Neural progenitor cell (in vitro differentiated cells): ENCODE data around the gene MATN1. TPM values are rescaled to one million over a fixed set of nuclear protein-coding genes. Genes with fewer than 3 reads are reported as not detected.

ENCODE experiments used
- DNase-seq: peaks from one replicate; pipeline ENCODE4 v3.0.0-alpha.2; 2016; ENCODE audit warnings: low spot score
- H2AFZ ChIP-seq: fragments of 200-600 bp; sonication (generic); replicated peaks from 2 replicates; pipeline ENCODE4 v1.6.1; 2016; ENCODE audit warnings: antibody characterized with exemption
- H3F3A ChIP-seq: fragments of 200-600 bp; sonication (generic); 2 replicates; pipeline ENCODE4 v1.6.1; 2016; ENCODE audit warnings: antibody characterized with exemption, low read depth
- H3K27ac ChIP-seq: fragments of 200-600 bp; sonication (generic); 2 replicates; pipeline ENCODE4 v1.5.1; 2016; ENCODE audit warnings: mild to moderate bottlenecking
- H3K27me3 ChIP-seq: fragments of 200-600 bp; sonication (generic); 2 replicates; pipeline ENCODE4 v1.6.1; 2016; ENCODE audit warnings: mild to moderate bottlenecking, moderate library complexity
- H3K36me3 ChIP-seq: fragments of 200-600 bp; sonication (generic); 2 replicates; pipeline ENCODE4 v1.5.1; 2016
- H3K4me1 ChIP-seq: fragments of 200-600 bp; sonication (generic); 2 replicates; pipeline ENCODE4 v1.6.1; 2016; ENCODE audit warnings: mixed run types
- H3K4me2 ChIP-seq: fragments of 200-600 bp; sonication (generic); 2 replicates; pipeline ENCODE4 v1.6.1; 2016
- H3K4me3 ChIP-seq: fragments of 200-600 bp; sonication (generic); 2 replicates; pipeline ENCODE4 v1.5.1; 2016
- H3K79me2 ChIP-seq: fragments of 200-600 bp; sonication (generic); 2 replicates; pipeline ENCODE4 v1.6.1; 2016; ENCODE audit warnings: low read depth
- H3K9ac ChIP-seq: fragments of 200-600 bp; sonication (generic); 2 replicates; pipeline ENCODE4 v1.6.1; 2016
- H3K9me3 ChIP-seq: fragments of 200-600 bp; sonication (generic); 2 replicates; pipeline ENCODE4 v1.5.1; 2016; ENCODE audit warnings: low read depth
- H4K20me1 ChIP-seq: fragments of 200-600 bp; sonication (generic); 2 replicates; pipeline ENCODE4 v1.6.1; 2016; ENCODE audit warnings: low read depth
- H3K27ac Mint-ChIP-seq: 3 replicates; pipeline ENCODE4 v1.8.0; 2021; ENCODE audit warnings: mixed read lengths
- H3K27me3 Mint-ChIP-seq: 2 replicates; pipeline ENCODE4 v1.8.0; 2022; ENCODE audit warnings: low read depth, mild to moderate bottlenecking, inconsistent platforms, moderate library complexity, mixed read lengths; ENCODE audit not compliant: insufficient read depth
- H3K36me3 Mint-ChIP-seq: 3 replicates; pipeline ENCODE4 v1.8.0; 2021; ENCODE audit warnings: mixed read lengths
- H3K4me1 Mint-ChIP-seq: 3 replicates; pipeline ENCODE4 v1.8.0; 2021; ENCODE audit warnings: mixed read lengths
- H3K4me3 Mint-ChIP-seq: 3 replicates; pipeline ENCODE4 v1.8.0; 2021; ENCODE audit warnings: mild to moderate bottlenecking, moderate library complexity, mixed read lengths
- H3K9me3 Mint-ChIP-seq: 3 replicates; pipeline ENCODE4 v1.8.0; 2020; ENCODE audit warnings: mixed read lengths
- CTCF ChIP-seq: fragments of 200-600 bp; sonication (generic); IDR thresholded peaks from 2 replicates; pipeline ENCODE4 v1.5.1; 2017; ENCODE audit warnings: antibody characterized with exemption, mild to moderate bottlenecking
- EZH2 ChIP-seq: fragments of 200-600 bp; sonication (generic); IDR thresholded peaks from 2 replicates; pipeline ENCODE4 v1.6.1; 2017; ENCODE audit warnings: antibody characterized with exemption, mild to moderate bottlenecking, moderate library complexity
- EZH2phosphoT487 ChIP-seq: fragments of 200-600 bp; sonication (generic); IDR thresholded peaks from 2 replicates; pipeline ENCODE4 v1.6.1; 2017; ENCODE audit warnings: antibody characterized with exemption
- total RNA-seq: library from RNA; depleted of rRNA; stranded (reverse); fragments of >200 nt; gene quantifications from 2 replicates; pipeline ENCODE4 v1.2.3, GENCODE V29; 2015; ENCODE audit warnings: low replicate concordance

MATN1 gene
- total RNA-seq, 1 donor from 2014 or later = not detected

- no peak overlapping the region for H3K4me2 ChIP-seq
- H3K27me3 Mint-ChIP-seq = peaks cover 18% of the 10 kb centered on the region
- no peak overlapping the region for H3K4me3 Mint-ChIP-seq
- H3K4me1 ChIP-seq = peaks cover 18% of the 10 kb centered on the region
- H3K9me3 Mint-ChIP-seq = no peaks in the 10 kb centered on the region
- no peaks in the 10 kb centered on the region for H3K79me2 ChIP-seq
- H3K4me3 ChIP-seq = no peak overlapping the region
- no peak overlapping the region for H3K27ac ChIP-seq
- H3K4me1 Mint-ChIP-seq = peaks cover 49% of the 10 kb centered on the region
- no peaks in the 10 kb centered on the region for H4K20me1 ChIP-seq
- H3K36me3 ChIP-seq = no peaks in the 10 kb centered on the region
- no peak overlapping the region for H2AFZ ChIP-seq
- no peaks in the 10 kb centered on the region for H3K36me3 Mint-ChIP-seq
- DNase-seq = no peak
- H3K27me3 ChIP-seq = no peaks in the 10 kb centered on the region
- H3K27ac Mint-ChIP-seq = no peak overlapping the region
- no peak overlapping the region for H3K9ac ChIP-seq
- H3K9me3 ChIP-seq = no peaks in the 10 kb centered on the region
- TF ChIP-seq CTCF (no peak), EZH2 (no peak), EZH2phosphoT487 (no peak)
- H3F3A ChIP-seq = no peaks in the 10 kb centered on the region
These were observed 5.0 kb upstream of the MATN1 start for GRCh38 chr1:30728340-30728739.

GRCh38 chr1:30727824-30728223, 4.4 kb upstream of the MATN1 start:
- Histone ChIP-seq H3K9me3 (no peaks in the 10 kb centered on the region), H3K9ac (no peak overlapping the region), H3K27ac (no peak overlapping the region), H3K36me3 (no peaks in the 10 kb centered on the region), H3K4me2 (no peak overlapping the region), H3K79me2 (no peaks in the 10 kb centered on the region), H4K20me1 (no peaks in the 10 kb centered on the region), H3K4me3 (no peak overlapping the region), H3K27me3 (no peaks in the 10 kb centered on the region), H3K4me1 (peaks cover 15% of the 10 kb centered on the region), H3F3A (no peaks in the 10 kb centered on the region), H2AFZ (no peak overlapping the region)
- Mint-ChIP-seq H3K27me3 (peaks cover 18% of the 10 kb centered on the region), H3K27ac (peak overlapping the region; percentile 19), H3K9me3 (no peaks in the 10 kb centered on the region), H3K4me3 (peak overlapping the region; percentile 52), H3K36me3 (no peaks in the 10 kb centered on the region), H3K4me1 (peaks cover 48% of the 10 kb centered on the region)
- TF ChIP-seq CTCF (no peak), EZH2 (no peak), EZH2phosphoT487 (no peak)
- no peak for DNase-seq

- Histone ChIP-seq H3K4me1 (peaks cover 10% of the 10 kb centered on the region), H3K27me3 (no peaks in the 10 kb centered on the region), H3K27ac (no peak overlapping the region), H3K36me3 (no peaks in the 10 kb centered on the region), H3K79me2 (no peaks in the 10 kb centered on the region), H2AFZ (no peak overlapping the region), H3K9me3 (no peaks in the 10 kb centered on the region), H3F3A (no peaks in the 10 kb centered on the region), H3K9ac (no peak overlapping the region), H4K20me1 (no peaks in the 10 kb centered on the region), H3K4me3 (no peak overlapping the region), H3K4me2 (no peak overlapping the region)
- peaks cover 18% of the 10 kb centered on the region for H3K27me3 Mint-ChIP-seq
- peak overlapping the region; percentile 19 for H3K27ac Mint-ChIP-seq
- TF ChIP-seq EZH2 (no peak), EZH2phosphoT487 (no peak), CTCF (no peak)
- no peak overlapping the region for H3K4me3 Mint-ChIP-seq
- no peaks in the 10 kb centered on the region for H3K36me3 Mint-ChIP-seq
- peaks cover 46% of the 10 kb centered on the region for H3K4me1 Mint-ChIP-seq
- H3K9me3 Mint-ChIP-seq = no peaks in the 10 kb centered on the region
- DNase-seq = peak; percentile 26
These were observed 3.6 kb upstream of the MATN1 start for GRCh38 chr1:30726773-30727684.
